GM21737 (cell line): ENCODE data around the gene ALDH1A2.

Source experiments
- ATAC-seq: cut with Tn5 transposase; IDR thresholded peaks from one replicate; pipeline ENCODE4 v1.9.1; 2021; ENCODE audit warnings: mild to moderate bottlenecking, moderate library complexity; ENCODE audit not compliant: unreplicated experiment

ALDH1A2 gene

GRCh38 chr15:57947282-57947681 is 118.2 kb downstream of the ALDH1A2 start:
- ATAC-seq = no peak

GRCh38 chr15:57946491-57947048 is 118.9 kb downstream of the ALDH1A2 start:
- no peak for ATAC-seq

GRCh38 chr15:57945616-57946015 is 119.9 kb downstream of the ALDH1A2 start:
- ATAC-seq = no peak

GRCh38 chr15:57943754-57944420 is 121.6 kb downstream of the ALDH1A2 start:
- ATAC-seq = no peak

GRCh38 chr15:57943171-57943570 is 122.3 kb downstream of the ALDH1A2 start:
- ATAC-seq = no peak

- no peak for ATAC-seq
Observed at GRCh38 chr15:57941816-57942215, 123.7 kb downstream of the ALDH1A2 start.

GRCh38 chr15:57932348-57932747 is 133.2 kb downstream of the ALDH1A2 start:
- ATAC-seq = no peak

GRCh38 chr15:57931570-57931969 is 133.9 kb downstream of the ALDH1A2 start:
- no peak for ATAC-seq

- ATAC-seq = no peak
Observed at GRCh38 chr15:57927091-57927631, 138.3 kb downstream of the ALDH1A2 start.

GRCh38 chr15:57925650-57926049 is 139.9 kb downstream of the ALDH1A2 start:
- no peak for ATAC-seq

- no peak for ATAC-seq
Observed at GRCh38 chr15:57924598-57924997, 140.9 kb downstream of the ALDH1A2 start.

- no peak for ATAC-seq
Observed at GRCh38 chr15:57923750-57924149, 141.8 kb downstream of the ALDH1A2 start.

GRCh38 chr15:57923306-57923705 is 142.2 kb downstream of the ALDH1A2 start:
- ATAC-seq = no peak

GRCh38 chr15:57922776-57923175 is 142.7 kb downstream of the ALDH1A2 start:
- ATAC-seq = no peak

- ATAC-seq = no peak
Observed at GRCh38 chr15:57921371-57921770, 144.1 kb downstream of the ALDH1A2 start.

GRCh38 chr15:57920911-57921310 is 144.6 kb downstream of the ALDH1A2 start:
- ATAC-seq = no peak

- no peak for ATAC-seq
Observed at GRCh38 chr15:57919754-57920153, 145.8 kb downstream of the ALDH1A2 start.

GRCh38 chr15:57917998-57918397 is 147.5 kb downstream of the ALDH1A2 start:
- ATAC-seq = no peak

GRCh38 chr15:57916695-57917094 is 148.8 kb downstream of the ALDH1A2 start:
- ATAC-seq = no peak

- ATAC-seq = no peak
Observed at GRCh38 chr15:57915827-57916531, 149.5 kb downstream of the ALDH1A2 start.

- ATAC-seq = no peak
Observed at GRCh38 chr15:57914350-57915055, 151.0 kb downstream of the ALDH1A2 start.
